HCT116 (cell line): Measurements from ENCODE around the gene PYDC2. TPM values are rescaled to one million over a fixed set of nuclear protein-coding genes. Genes with fewer than 3 reads are reported as not detected.

ENCODE experiments used
- ATAC-seq: fragments of 200-7000 bp; cut with Tn5 transposase; 2 replicates; pipeline ENCODE4 v1.9.1; 2020; ENCODE audit warnings: mild to moderate bottlenecking, moderate library complexity
- BruUV-seq: library from RNA; stranded (reverse); fragments of 400-500 nt; replicated peaks from 2 replicates; lab custom pipeline; 2021; lab: Mats Ljungman, UMichigan
- CTCF ChIA-PET: fragments of 300-600 bp; sonication (Branson Sonifier 250); formaldehyde crosslinking; loops from one replicate; lab custom pipeline; 2021; ENCODE audit warnings: antibody characterized with exemption; lab: Charles Lee
- POLR2A ChIA-PET: fragments of 300-600, 350-600 bp; sonication (Branson Sonifier 250); formaldehyde crosslinking; loops from one replicate; lab custom pipeline; 2021; ENCODE audit warnings: antibody characterized with exemption; lab: Charles Lee
- RAD21 ChIA-PET, 2 experiments: fragments of 300-600 bp; sonication (Branson Sonifier 250); formaldehyde crosslinking; loops; one replicate each; lab custom pipeline; 2023; ENCODE audit warnings: low total read pairs in 2 of 2; ENCODE audit not compliant: uncharacterized antibody in 2 of 2, unreplicated experiment in 2 of 2, low non-redundant PET in 1 of 2; lab: Charles Lee
- DNase-seq: peaks from one replicate; pipeline ENCODE4 v3.0.0-alpha.2; 2010; ENCODE audit warnings: low read depth, low spot score
- H2AFZ ChIP-seq: fragments of 200-600 bp; shearing (Covaris generic), sonication (generic); 2 replicates; pipeline ENCODE4 v1.6.1; 2017; ENCODE audit warnings: low read depth, mixed run types, mixed read lengths, antibody characterized with exemption, low read length; ENCODE audit not compliant: poor library complexity, severe bottlenecking
- H3K27ac ChIP-seq: 2 replicates; pipeline ENCODE4 v1.5.1; 2012; ENCODE audit warnings: low read depth, low read length
- H3K27me3 ChIP-seq: fragments of 200-600 bp; sonication (generic); 2 replicates; pipeline ENCODE4 v1.6.1; 2016; ENCODE audit warnings: mixed run types, low read length, mixed read lengths; ENCODE audit not compliant: insufficient read depth
- H3K36me3 ChIP-seq, 2 experiments: fragments of 200-500 bp in 1 of 2; fragments of 200-600 bp in 1 of 2; sonication (Bioruptor generic) in 1 of 2; sonication (generic) in 1 of 2; 2 replicates each; pipeline versions ENCODE4 v1.5.1 to v1.6.1; 2014 to 2016; ENCODE audit warnings: low read length in 2 of 2, inconsistent platforms in 1 of 2, mixed read lengths in 1 of 2, mixed run types in 1 of 2; ENCODE audit not compliant: insufficient read depth in 2 of 2, control insufficient read depth in 1 of 2
- H3K4me1 ChIP-seq, 2 experiments: fragments of 200-600 bp in 1 of 2; sonication (generic) in 1 of 2; 2 replicates each; pipeline versions ENCODE4 v1.5.1 to v1.6.1; 2012 to 2017; ENCODE audit warnings: low read length in 2 of 2, inconsistent platforms in 1 of 2, mild to moderate bottlenecking in 1 of 2, mixed read lengths in 1 of 2, mixed run types in 1 of 2, moderate library complexity in 1 of 2; ENCODE audit not compliant: insufficient read depth in 2 of 2, control insufficient read depth in 1 of 2
- H3K4me2 ChIP-seq: fragments of 200-600 bp; sonication (generic); 2 replicates; pipeline ENCODE4 v1.6.1; 2017; ENCODE audit warnings: mixed run types, low read length, mixed read lengths
- H3K4me3 ChIP-seq, 2 experiments: fragments of 200-600 bp in 1 of 2; sonication (generic) in 1 of 2; replicated peaks in 1 of 2; 2 replicates each; pipeline ENCODE4 v1.5.1; 2011 to 2016; ENCODE audit warnings: low read length in 2 of 2, control low read depth in 1 of 2, low read depth in 1 of 2, mild to moderate bottlenecking in 1 of 2, mixed read lengths in 1 of 2, mixed run types in 1 of 2
- H3K79me2 ChIP-seq: fragments of 200-600 bp; sonication (generic); 2 replicates; pipeline ENCODE4 v1.6.1; 2017; ENCODE audit warnings: mild to moderate bottlenecking, mixed run types, low read length, moderate library complexity, mixed read lengths; ENCODE audit not compliant: insufficient read depth
- H3K9ac ChIP-seq: fragments of 200-600 bp; sonication (generic); 2 replicates; pipeline ENCODE4 v1.6.1; 2016; ENCODE audit warnings: low read length, mixed read lengths
- H3K9me2 ChIP-seq: fragments of 200-600 bp; sonication (generic), shearing (Covaris generic); 2 replicates; pipeline ENCODE4 v1.6.1; 2017; ENCODE audit warnings: mixed run types, mild to moderate bottlenecking, moderate library complexity; ENCODE audit not compliant: insufficient read depth
- H3K9me3 ChIP-seq, 2 experiments: fragments of 200-500 bp in 1 of 2; fragments of 200-600 bp in 1 of 2; sonication (Bioruptor generic) in 1 of 2; sonication (generic) in 1 of 2; 2 replicates each; pipeline ENCODE4 v1.6.1; 2014 to 2017; ENCODE audit warnings: low read length in 2 of 2, mixed read lengths in 2 of 2, inconsistent platforms in 1 of 2, low read depth in 1 of 2, mild to moderate bottlenecking in 1 of 2, mixed run types in 1 of 2, moderate library complexity in 1 of 2; ENCODE audit not compliant: control insufficient read depth in 1 of 2, insufficient read depth in 1 of 2
- H4K20me1 ChIP-seq: fragments of 200-600 bp; sonication (generic), shearing (Covaris generic); 2 replicates; pipeline ENCODE4 v1.6.1; 2017; ENCODE audit warnings: mixed run types, mild to moderate bottlenecking, moderate library complexity; ENCODE audit not compliant: insufficient read depth
- ATF3 ChIP-seq: IDR thresholded peaks from 2 replicates; pipeline ENCODE4 v1.6.1; 2012
- CBX3 ChIP-seq: IDR thresholded peaks from 2 replicates; pipeline ENCODE4 v1.6.1; 2012; ENCODE audit warnings: low read depth
- CEBPB ChIP-seq: IDR thresholded peaks from 2 replicates; pipeline ENCODE4 v1.6.1; 2012; ENCODE audit warnings: low read depth
- CTCF ChIP-seq, 3 experiments: fragments of 200-600 bp in 1 of 3; sonication (generic) in 1 of 3; IDR thresholded peaks in 2 of 3; conservative IDR thresholded peaks in 1 of 3; 2 replicates each; pipeline ENCODE4 v1.5.1; 2012 to 2017; ENCODE audit warnings: low read depth in 2 of 3, low read length in 2 of 3, antibody characterized with exemption in 1 of 3, borderline replicate concordance in 1 of 3, control low read depth in 1 of 3, mild to moderate bottlenecking in 1 of 3, mixed read lengths in 1 of 3, mixed run types in 1 of 3, moderate library complexity in 1 of 3; ENCODE audit not compliant: insufficient read depth in 1 of 3
- EGR1 ChIP-seq: IDR thresholded peaks from 2 replicates; pipeline ENCODE4 v1.6.1; 2012; ENCODE audit warnings: low read depth
- ELF1 ChIP-seq: IDR thresholded peaks from 2 replicates; pipeline ENCODE4 v1.6.1; 2012; ENCODE audit warnings: low read depth, borderline replicate concordance
- EZH2 ChIP-seq: fragments of 200-600 bp; sonication (generic); IDR thresholded peaks from 2 replicates; pipeline ENCODE4 v1.6.1; 2017; ENCODE audit warnings: antibody characterized with exemption, mixed run types
- EZH2phosphoT487 ChIP-seq: fragments of 200-600 bp; IDR thresholded peaks from 2 replicates; pipeline ENCODE4 v1.6.1; 2018; ENCODE audit warnings: antibody characterized with exemption, borderline replicate concordance
- JUND ChIP-seq: IDR thresholded peaks from 2 replicates; pipeline ENCODE4 v1.6.1; 2012
- MAX ChIP-seq: IDR thresholded peaks from 2 replicates; pipeline ENCODE4 v1.6.1; 2012
- POLR2A ChIP-seq: IDR thresholded peaks from 2 replicates; pipeline ENCODE4 v1.7.0; 2011; ENCODE audit warnings: borderline replicate concordance; ENCODE audit not compliant: insufficient read depth, insufficient read length; ENCODE audit errors: extremely low read depth
- POLR2AphosphoS5 ChIP-seq: IDR thresholded peaks from 2 replicates; pipeline ENCODE4 v1.6.1; 2011; ENCODE audit warnings: mild to moderate bottlenecking, low read depth, low read length, moderate library complexity
- RAD21 ChIP-seq: IDR thresholded peaks from 2 replicates; pipeline ENCODE4 v1.6.1; 2012; ENCODE audit warnings: low read depth, mild to moderate bottlenecking
- REST ChIP-seq: IDR thresholded peaks from 2 replicates; pipeline ENCODE4 v1.6.1; 2012; ENCODE audit warnings: low read depth
- SIN3A ChIP-seq: IDR thresholded peaks from 2 replicates; pipeline ENCODE4 v1.6.1; 2012; ENCODE audit warnings: low read depth
- SRF ChIP-seq: IDR thresholded peaks from 2 replicates; pipeline ENCODE4 v1.6.1; 2012; ENCODE audit warnings: low read depth
- TCF7L2 ChIP-seq: IDR thresholded peaks from 2 replicates; pipeline ENCODE4 v1.7.0; 2011; ENCODE audit warnings: borderline replicate concordance, inconsistent platforms; ENCODE audit not compliant: insufficient read depth, insufficient read length; ENCODE audit errors: extremely low read depth
- ZFX ChIP-seq: fragments of 450-650 bp; IDR thresholded peaks from 2 replicates; pipeline ENCODE4 v1.6.1; 2017
- ZNF274 ChIP-seq: fragments of 200-500 bp; sonication (Bioruptor generic); IDR thresholded peaks from 2 replicates; pipeline ENCODE4 v1.6.1; 2014; ENCODE audit warnings: mild to moderate bottlenecking, low read depth, low read length, inconsistent platforms
- intact Hi-C: fragments of 100-400 bp; cut with micrococcal nuclease; formaldehyde crosslinking; loops from 2 replicates; pipeline ENCODE4 v1.10.0; 2022
- total RNA-seq: library from RNA; stranded (reverse); gene quantifications from one replicate; pipeline ENCODE4 v1.2.1, GENCODE V29; 2021; ENCODE audit not compliant: unreplicated experiment

The PYDC2 gene
- total RNA-seq, 1 experiment from 2014 or later, result not detected

GRCh38 chr3:191493336-191493735 lies 32.4 kb downstream of the PYDC2 start:
- intact Hi-C loops, result no loop called here
- RAD21 ChIA-PET, result no interaction called here
- Histone ChIP-seq H3K79me2 (no peaks in the 10 kb centered on the region), H3K9ac (no peak overlapping the region), H3K27me3 (no peaks in the 10 kb centered on the region), H3K4me2 (no peak overlapping the region), H3K9me3 (no peaks in the 10 kb centered on the region), H4K20me1 (no peaks in the 10 kb centered on the region), H3K4me1 (no peaks in the 10 kb centered on the region)
- no TSS peak for BruUV-seq
- CTCF ChIA-PET, result no interaction called here
- TF ChIP-seq EZH2phosphoT487 (no peak), SRF (no peak), POLR2AphosphoS5 (no peak), ATF3 (no peak), CTCF (IDR thresholded peaks at IDR 0.05 in 2 of 3, conservative IDR thresholded peaks at IDR 0.05 in 1 of 3; ENCODE audit: borderline replicate concordance in 1 of 3, insufficient read depth in 1 of 3, low read depth in 2 of 3, low read length in 2 of 3) (no peak), ELF1 (no peak), TCF7L2 (no peak), JUND (no peak), EZH2 (no peak), RAD21 (no peak), ZFX (no peak), MAX (no peak), CBX3 (no peak), POLR2A (no peak), EGR1 (no peak), ZNF274 (no peak), SIN3A (no peak), REST (no peak), CEBPB (no peak)
- TF ChIP-seq, all 23 proteins: peak for 0
- H3K36me3 ChIP-seq, result no peaks in the 10 kb centered on the region
- no peak overlapping the region for H3K27ac ChIP-seq
- POLR2A ChIA-PET, result no interaction called here
- H3K9me2 ChIP-seq, result no peaks in the 10 kb centered on the region
- no peak for DNase-seq
- H3K4me3 ChIP-seq, result no peak overlapping the region
- H2AFZ ChIP-seq, result no peak overlapping the region
- ATAC-seq, result no peak
